Liver (tissue), 9 donors: Measurements from ENCODE around the gene KRTAP5-11. TPM values are rescaled to one million over a fixed set of nuclear protein-coding genes. Genes with fewer than 3 reads are reported as not detected.

ENCODE experiments used
- DNase-seq: peaks from one replicate; pipeline ENCODE4 v3.0.0-alpha.2; 2017; ENCODE audit warnings: low spot score
- H3K27ac ChIP-seq, 2 donors: one replicate each; pipeline ENCODE4 v1.7.0; 2013; ENCODE audit warnings: inconsistent platforms in 2 of 2, low read length in 2 of 2, control low read depth in 1 of 2, low read depth in 1 of 2, mild to moderate bottlenecking in 1 of 2
- H3K27me3 ChIP-seq, 4 donors: one replicate each; pipeline versions ENCODE4 v1.6.1 to v1.7.0; 2013; ENCODE audit warnings: low read length in 3 of 4, inconsistent platforms in 1 of 4, mild to moderate bottlenecking in 1 of 4, moderate library complexity in 1 of 4; ENCODE audit not compliant: control insufficient read depth in 4 of 4, insufficient read depth in 4 of 4
- H3K36me3 ChIP-seq, 4 donors: one replicate each; pipeline versions ENCODE4 v1.6.1 to v1.7.0; 2013; ENCODE audit warnings: low read length in 3 of 4, mild to moderate bottlenecking in 3 of 4, low read depth in 1 of 4, moderate library complexity in 1 of 4; ENCODE audit not compliant: control insufficient read depth in 4 of 4, insufficient read depth in 3 of 4
- H3K4me1 ChIP-seq, 4 donors: one replicate each; pipeline versions ENCODE4 v1.6.1 to v1.7.0; 2013; ENCODE audit warnings: low read length in 3 of 4, mild to moderate bottlenecking in 3 of 4, moderate library complexity in 1 of 4; ENCODE audit not compliant: control insufficient read depth in 4 of 4, insufficient read depth in 4 of 4
- H3K4me3 ChIP-seq, 3 donors: one replicate each; pipeline versions ENCODE4 v1.6.1 to v1.7.0; 2013; ENCODE audit warnings: low read length in 3 of 3, control low read depth in 1 of 3, low read depth in 1 of 3, mild to moderate bottlenecking in 1 of 3
- H3K9ac ChIP-seq, 2 donors: one replicate each; pipeline ENCODE4 v1.7.0; 2013; ENCODE audit warnings: low read length in 2 of 2, mild to moderate bottlenecking in 2 of 2, moderate library complexity in 2 of 2, control low read depth in 1 of 2, low read depth in 1 of 2
- H3K9me3 ChIP-seq, 4 donors: one replicate each; pipeline versions ENCODE4 v1.6.1 to v1.7.0; 2013; ENCODE audit warnings: low read length in 3 of 4; ENCODE audit not compliant: control insufficient read depth in 4 of 4
- FOXA1 ChIP-seq: IDR thresholded peaks from 2 replicates; pipeline ENCODE4 v1.6.1; 2016; ENCODE audit warnings: antibody characterized with exemption
- GABPA ChIP-seq, 2 donors: IDR thresholded peaks in 1 of 2; conservative IDR thresholded peaks in 1 of 2; 2 replicates each; pipeline ENCODE4 v1.6.1; 2016; ENCODE audit warnings: antibody characterized with exemption in 2 of 2, mild to moderate bottlenecking in 1 of 2, moderate library complexity in 1 of 2
- HNF4A ChIP-seq, 2 donors: conservative IDR thresholded peaks; 2 replicates each; pipeline ENCODE4 v1.6.1; 2016; ENCODE audit warnings: antibody characterized with exemption in 2 of 2, mild to moderate bottlenecking in 2 of 2
- HNF4G ChIP-seq: IDR thresholded peaks from 2 replicates; pipeline ENCODE4 v1.6.1; 2016; ENCODE audit warnings: antibody characterized with exemption
- JUND ChIP-seq, 2 donors: IDR thresholded peaks; 2 replicates each; pipeline ENCODE4 v1.6.1; 2016; ENCODE audit warnings: antibody characterized with exemption in 2 of 2
- NR2F2 ChIP-seq: IDR thresholded peaks from 2 replicates; pipeline ENCODE4 v1.6.1; 2016; ENCODE audit warnings: antibody characterized with exemption
- RAD21 ChIP-seq, 2 donors: IDR thresholded peaks; 2 replicates each; pipeline ENCODE4 v1.6.1; 2016; ENCODE audit warnings: antibody characterized with exemption in 2 of 2, mild to moderate bottlenecking in 2 of 2
- RXRA ChIP-seq, 2 donors: IDR thresholded peaks; 2 replicates each; pipeline ENCODE4 v1.6.1; 2017 to 2018; ENCODE audit warnings: antibody characterized with exemption in 2 of 2, mild to moderate bottlenecking in 1 of 2
- SP1 ChIP-seq: IDR thresholded peaks from 2 replicates; pipeline ENCODE4 v1.6.1; 2018; ENCODE audit warnings: antibody characterized with exemption, mild to moderate bottlenecking
- TAF1 ChIP-seq: conservative IDR thresholded peaks from 2 replicates; pipeline ENCODE4 v1.6.1; 2016; ENCODE audit warnings: antibody characterized with exemption, mild to moderate bottlenecking
- YY1 ChIP-seq: IDR thresholded peaks from 2 replicates; pipeline ENCODE4 v1.6.1; 2016; ENCODE audit warnings: antibody characterized with exemption, mild to moderate bottlenecking
- WGBS: extraction: QIAGEN DNeasy Blood & Tissue Kit; methylation state at CpG from one replicate; pipeline ENCODE4 v1.1.7; 2013; 5-methylcytosine and 5-hydroxymethylcytosine counted together
- polyA plus RNA-seq, 2 donors: library from polyadenylated mRNA; stranded (reverse) in 1 of 2; unstranded in 1 of 2; fragments of 200-250 nt in 1 of 2; fragments of >200 nt in 1 of 2; fragmentation: Nextera tagmentation in 1 of 2; extraction: Ambion mirVana in 1 of 2; gene quantifications; one replicate each; pipeline versions ENCODE4 v1.2.1 to v1.2.3, GENCODE V29; 2013 to 2015
- total RNA-seq, 2 donors: library from RNA; depleted of rRNA; stranded (reverse); fragments of >200 nt; gene quantifications; one replicate each; pipeline ENCODE4 v1.2.3, GENCODE V29; 2014
- TF ChIP-seq, protein P1 (sequence below): IDR thresholded peaks from 2 replicates; pipeline ENCODE4 v1.6.1; 2016; ENCODE audit warnings: antibody characterized with exemption
- TF ChIP-seq, protein P2 (sequence below): fragments of 150-350 bp; IDR thresholded peaks from 2 replicates; pipeline ENCODE4 v1.5.1; 2017; ENCODE audit warnings: improper control_type of control experiment, low read depth, low read length; ENCODE audit not compliant: missing input control
- TF ChIP-seq, protein P3 (sequence below): IDR thresholded peaks from 2 replicates; pipeline ENCODE4 v1.6.1; 2016; ENCODE audit warnings: antibody characterized with exemption
- TF ChIP-seq, protein P4 (sequence below): IDR thresholded peaks from 2 replicates; pipeline ENCODE4 v1.6.1; 2016; ENCODE audit warnings: antibody characterized with exemption, mild to moderate bottlenecking
- donor health status: healthy.
- donor health status: healthy.
- donor health status: healthy.
- donor health status: healthy.
- donor health status: healthy.

Gene KRTAP5-11
- total and polyA plus RNA-seq, 4 donors, result not detected

DNA sequence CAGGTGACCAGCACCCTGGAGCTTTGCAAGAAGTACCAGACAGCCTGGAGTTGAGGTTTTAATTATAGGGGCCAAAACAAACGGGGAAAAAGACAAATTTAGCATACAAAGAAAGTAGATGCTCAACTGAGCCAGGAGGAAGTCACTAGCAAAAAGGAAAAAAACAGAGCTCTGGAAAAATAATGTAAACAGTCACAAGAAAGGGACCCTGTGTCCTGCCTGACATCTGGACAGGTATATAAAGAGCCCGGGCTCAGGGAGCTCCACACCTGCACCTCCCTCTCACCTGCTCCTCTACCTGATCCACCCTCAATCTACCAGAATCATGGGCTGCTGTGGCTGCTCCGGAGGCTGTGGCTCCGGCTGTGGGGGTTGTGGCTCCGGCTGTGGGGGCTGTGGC is 17.4 kb downstream of the KRTAP5-11 start, which contains the start of gene KRTAP5-10 (continued):
- TF ChIP-seq TAF1, result no peak
- no peak for TF ChIP-seq FOXA1
- TF ChIP-seq, protein P1, sequence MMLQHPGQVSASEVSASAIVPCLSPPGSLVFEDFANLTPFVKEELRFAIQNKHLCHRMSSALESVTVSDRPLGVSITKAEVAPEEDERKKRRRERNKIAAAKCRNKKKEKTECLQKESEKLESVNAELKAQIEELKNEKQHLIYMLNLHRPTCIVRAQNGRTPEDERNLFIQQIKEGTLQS, result no peak
- no peak for TF ChIP-seq RXRA (IDR thresholded peaks at IDR 0.05)

DNA sequence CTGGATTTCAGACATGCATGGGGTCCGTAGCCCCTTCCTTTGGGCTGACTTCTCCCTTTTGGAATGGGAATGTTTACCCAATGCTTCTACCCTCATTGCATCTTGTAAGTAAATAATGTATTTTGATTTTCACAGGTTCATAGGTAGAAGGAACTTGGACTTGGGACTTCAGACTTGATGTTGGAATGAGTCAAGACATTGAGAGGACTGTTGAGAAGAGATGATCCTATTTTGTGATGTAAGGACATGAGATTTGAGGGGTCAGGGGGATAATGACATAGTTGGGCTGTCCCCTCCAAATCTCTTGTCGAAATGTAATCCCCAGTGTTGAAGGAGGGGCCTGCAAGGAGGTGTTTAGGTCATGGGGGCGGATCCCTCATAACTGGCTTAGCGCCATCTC is 18.2 kb downstream of the KRTAP5-11 start:
- H3K36me3 ChIP-seq, result no peaks in the 10 kb centered on the region
- no peak for DNase-seq
- H3K9me3 ChIP-seq, result no peaks in the 10 kb centered on the region
- H3K4me1 ChIP-seq, result peaks cover 0 to 4% (median 3%) of the 10 kb centered on the region in 4 donors
- H3K27ac ChIP-seq, result no peak overlapping the region
- H3K27me3 ChIP-seq, result no peaks in the 10 kb centered on the region
- WGBS, result 87% methylated on average over 4 of the region's 4 CpGs
- TF ChIP-seq RXRA (IDR thresholded peaks at IDR 0.05), result no peak
- TF ChIP-seq HNF4A (conservative IDR thresholded peaks at IDR 0.05), result peak; percentile 36 to 45
- H3K4me3 ChIP-seq, result no peak overlapping the region
- no peak overlapping the region for H3K9ac ChIP-seq

DNA sequence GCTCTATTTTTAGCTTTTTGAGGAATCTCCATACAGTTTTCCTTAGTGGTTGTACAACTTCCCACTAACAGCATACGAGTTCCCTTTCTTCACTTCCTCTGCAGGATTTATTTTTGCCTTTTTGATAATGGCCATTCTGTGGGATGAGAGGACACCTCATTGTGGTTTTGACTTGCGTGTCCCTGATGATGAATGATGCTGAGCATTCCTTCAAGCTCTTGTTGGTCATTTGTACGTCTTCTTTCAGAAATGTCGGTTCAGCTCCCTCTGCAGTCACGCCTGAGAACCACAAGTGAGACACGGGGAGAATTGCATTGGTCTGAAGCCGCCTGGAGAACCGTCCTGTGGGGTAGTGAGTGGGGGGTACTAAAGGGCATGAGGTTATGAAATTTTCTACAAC is 19.3 kb downstream of the KRTAP5-11 start:
- Histone ChIP-seq H3K27ac (no peak overlapping the region), H3K4me3 (no peak overlapping the region), H3K9ac (no peak overlapping the region), H3K9me3 (no peaks in the 10 kb centered on the region), H3K36me3 (no peaks in the 10 kb centered on the region), H3K4me1 (peaks cover 0 to 4% (median 3%) of the 10 kb centered on the region in 4 donors), H3K27me3 (no peaks in the 10 kb centered on the region)
- 21% methylated on average over 8 of the region's 8 CpGs for WGBS
- TF ChIP-seq, protein P2, sequence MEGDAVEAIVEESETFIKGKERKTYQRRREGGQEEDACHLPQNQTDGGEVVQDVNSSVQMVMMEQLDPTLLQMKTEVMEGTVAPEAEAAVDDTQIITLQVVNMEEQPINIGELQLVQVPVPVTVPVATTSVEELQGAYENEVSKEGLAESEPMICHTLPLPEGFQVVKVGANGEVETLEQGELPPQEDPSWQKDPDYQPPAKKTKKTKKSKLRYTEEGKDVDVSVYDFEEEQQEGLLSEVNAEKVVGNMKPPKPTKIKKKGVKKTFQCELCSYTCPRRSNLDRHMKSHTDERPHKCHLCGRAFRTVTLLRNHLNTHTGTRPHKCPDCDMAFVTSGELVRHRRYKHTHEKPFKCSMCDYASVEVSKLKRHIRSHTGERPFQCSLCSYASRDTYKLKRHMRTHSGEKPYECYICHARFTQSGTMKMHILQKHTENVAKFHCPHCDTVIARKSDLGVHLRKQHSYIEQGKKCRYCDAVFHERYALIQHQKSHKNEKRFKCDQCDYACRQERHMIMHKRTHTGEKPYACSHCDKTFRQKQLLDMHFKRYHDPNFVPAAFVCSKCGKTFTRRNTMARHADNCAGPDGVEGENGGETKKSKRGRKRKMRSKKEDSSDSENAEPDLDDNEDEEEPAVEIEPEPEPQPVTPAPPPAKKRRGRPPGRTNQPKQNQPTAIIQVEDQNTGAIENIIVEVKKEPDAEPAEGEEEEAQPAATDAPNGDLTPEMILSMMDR, result peak; percentile 65
- TF ChIP-seq NR2F2 (no peak), GABPA (IDR thresholded peaks at IDR 0.05 in 1 of 2, conservative IDR thresholded peaks at IDR 0.05 in 1 of 2) (no peak), RAD21 (IDR thresholded peaks at IDR 0.05) (peak; percentile 84 to 92)
- peak; percentile 50 for DNase-seq

DNA sequence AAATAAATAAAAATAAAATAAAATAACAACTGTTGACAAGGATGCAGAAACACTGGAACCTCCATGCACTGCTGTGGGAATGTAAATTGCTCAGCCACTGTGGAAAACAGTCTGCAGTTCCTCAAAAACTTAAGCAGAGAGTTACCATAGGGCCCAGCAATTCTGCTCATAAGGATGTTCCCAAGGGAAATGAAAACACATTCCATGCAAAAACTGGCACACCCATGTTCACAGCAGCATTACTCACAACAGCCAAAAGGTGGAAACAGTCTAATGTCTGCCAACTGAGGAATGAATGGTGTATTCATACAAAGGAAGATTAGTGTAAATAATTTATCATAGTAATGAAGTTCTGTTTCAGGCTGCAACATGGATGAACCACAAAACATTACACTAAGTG is 20.6 kb downstream of the KRTAP5-11 start:
- Histone ChIP-seq H3K9me3 (no peaks in the 10 kb centered on the region), H3K36me3 (no peaks in the 10 kb centered on the region), H3K4me1 (peaks cover 0 to 4% (median 3%) of the 10 kb centered on the region in 4 donors), H3K9ac (no peak overlapping the region), H3K27ac (no peak overlapping the region), H3K4me3 (no peak overlapping the region), H3K27me3 (no peaks in the 10 kb centered on the region)
- TF ChIP-seq YY1, result no peak
- no peak for TF ChIP-seq JUND (IDR thresholded peaks at IDR 0.05)
- TF ChIP-seq TAF1, result no peak
- TF ChIP-seq, protein P3, sequence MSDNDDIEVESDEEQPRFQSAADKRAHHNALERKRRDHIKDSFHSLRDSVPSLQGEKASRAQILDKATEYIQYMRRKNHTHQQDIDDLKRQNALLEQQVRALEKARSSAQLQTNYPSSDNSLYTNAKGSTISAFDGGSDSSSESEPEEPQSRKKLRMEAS, result no peak
- TF ChIP-seq HNF4G, result no peak
- TF ChIP-seq SP1, result no peak
- TF ChIP-seq, protein P1, result no peak
- TF ChIP-seq NR2F2, result no peak
- TF ChIP-seq, protein P2, result no peak
- TF ChIP-seq RXRA (IDR thresholded peaks at IDR 0.05), result no peak
- TF ChIP-seq, protein P4, sequence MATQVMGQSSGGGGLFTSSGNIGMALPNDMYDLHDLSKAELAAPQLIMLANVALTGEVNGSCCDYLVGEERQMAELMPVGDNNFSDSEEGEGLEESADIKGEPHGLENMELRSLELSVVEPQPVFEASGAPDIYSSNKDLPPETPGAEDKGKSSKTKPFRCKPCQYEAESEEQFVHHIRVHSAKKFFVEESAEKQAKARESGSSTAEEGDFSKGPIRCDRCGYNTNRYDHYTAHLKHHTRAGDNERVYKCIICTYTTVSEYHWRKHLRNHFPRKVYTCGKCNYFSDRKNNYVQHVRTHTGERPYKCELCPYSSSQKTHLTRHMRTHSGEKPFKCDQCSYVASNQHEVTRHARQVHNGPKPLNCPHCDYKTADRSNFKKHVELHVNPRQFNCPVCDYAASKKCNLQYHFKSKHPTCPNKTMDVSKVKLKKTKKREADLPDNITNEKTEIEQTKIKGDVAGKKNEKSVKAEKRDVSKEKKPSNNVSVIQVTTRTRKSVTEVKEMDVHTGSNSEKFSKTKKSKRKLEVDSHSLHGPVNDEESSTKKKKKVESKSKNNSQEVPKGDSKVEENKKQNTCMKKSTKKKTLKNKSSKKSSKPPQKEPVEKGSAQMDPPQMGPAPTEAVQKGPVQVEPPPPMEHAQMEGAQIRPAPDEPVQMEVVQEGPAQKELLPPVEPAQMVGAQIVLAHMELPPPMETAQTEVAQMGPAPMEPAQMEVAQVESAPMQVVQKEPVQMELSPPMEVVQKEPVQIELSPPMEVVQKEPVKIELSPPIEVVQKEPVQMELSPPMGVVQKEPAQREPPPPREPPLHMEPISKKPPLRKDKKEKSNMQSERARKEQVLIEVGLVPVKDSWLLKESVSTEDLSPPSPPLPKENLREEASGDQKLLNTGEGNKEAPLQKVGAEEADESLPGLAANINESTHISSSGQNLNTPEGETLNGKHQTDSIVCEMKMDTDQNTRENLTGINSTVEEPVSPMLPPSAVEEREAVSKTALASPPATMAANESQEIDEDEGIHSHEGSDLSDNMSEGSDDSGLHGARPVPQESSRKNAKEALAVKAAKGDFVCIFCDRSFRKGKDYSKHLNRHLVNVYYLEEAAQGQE, result no peak
- no peak for TF ChIP-seq FOXA1
- no peak for DNase-seq
